H4 (cell line): ENCODE results near the gene EMP3. TPM values are rescaled to one million over a fixed set of nuclear protein-coding genes. Genes with fewer than 3 reads are reported as not detected.
"Not testable (repeated sequence)": the region's sequence is repeated elsewhere in the genome, so short reads cannot be mapped to it uniquely, and the experiment has no call there.

Experiments
- DNase-seq: peaks from one replicate; pipeline ENCODE4 v3.0.0-alpha.2; 2015; ENCODE audit warnings: low spot score
- total RNA-seq: library from RNA; depleted of rRNA; stranded (reverse); fragments of >200 nt; shearing (Covaris generic); gene quantifications from 2 replicates; pipeline ENCODE4 v1.2.3, GENCODE V29; 2014; rRNA removed

The EMP3 gene
- 80.2 and 150 TPM in 2 replicates for total RNA-seq

- DNase-seq = peak; percentile 94
Measured at GRCh38 chr19:48325265-48325910, at the start of gene EMP3. Gene EMP3 (plus strand): TSS chr19:48325552. CDS start chr19:48326845, 1,293 bp downstream.

GRCh38 chr19:48279747-48280146, 45.6 kb upstream of the EMP3 start:
- DNase-seq = no peak

GRCh38 chr19:48283908-48284307, 41.4 kb upstream of the EMP3 start:
- no peak for DNase-seq

- DNase-seq = no peak
Measured at GRCh38 chr19:48284896-48285295, 40.5 kb upstream of the EMP3 start.

GRCh38 chr19:48287748-48288147, 37.6 kb upstream of the EMP3 start:
- DNase-seq = no peak

- peak; percentile 77 for DNase-seq
Measured at GRCh38 chr19:48290401-48290770, 35.0 kb upstream of the EMP3 start.

- peak; percentile 72 for DNase-seq
Measured at GRCh38 chr19:48290771-48291488, 34.4 kb upstream of the EMP3 start.

- not testable (repeated sequence) for DNase-seq
Measured at GRCh38 chr19:48291489-48291815, 33.9 kb upstream of the EMP3 start.

GRCh38 chr19:48292798-48293197, 32.6 kb upstream of the EMP3 start:
- DNase-seq = no peak

- DNase-seq = no peak
Measured at GRCh38 chr19:48295458-48295857, 29.9 kb upstream of the EMP3 start.

- no peak for DNase-seq
Measured at GRCh38 chr19:48296963-48297734, 28.2 kb upstream of the EMP3 start.

GRCh38 chr19:48297975-48298374, 27.4 kb upstream of the EMP3 start:
- DNase-seq = no peak

GRCh38 chr19:48301886-48302599, 23.3 kb upstream of the EMP3 start:
- no peak for DNase-seq

- DNase-seq = no peak
Measured at GRCh38 chr19:48302600-48302959, 22.8 kb upstream of the EMP3 start.

- DNase-seq = no peak
Measured at GRCh38 chr19:48303367-48303766, 22.0 kb upstream of the EMP3 start.

- no peak for DNase-seq
Measured at GRCh38 chr19:48303866-48304265, 21.5 kb upstream of the EMP3 start.

GRCh38 chr19:48308631-48309586, 16.4 kb upstream of the EMP3 start:
- DNase-seq = no peak

- DNase-seq = not testable (repeated sequence)
Measured at GRCh38 chr19:48309731-48310130, 15.6 kb upstream of the EMP3 start.

GRCh38 chr19:48310227-48310626, 15.1 kb upstream of the EMP3 start:
- DNase-seq = no peak

GRCh38 chr19:48311384-48311783, 14.0 kb upstream of the EMP3 start:
- no peak for DNase-seq

GRCh38 chr19:48315712-48316111, 9.6 kb upstream of the EMP3 start:
- DNase-seq = no peak
